Tibial nerve (tissue), 4 donors: ENCODE results near the gene COX6B1. TPM values are rescaled to one million over a fixed set of nuclear protein-coding genes. Genes with fewer than 3 reads are reported as not detected.

ENCODE experiments used
- DNase-seq, 2 donors: peaks; one replicate each; pipeline ENCODE4 v3.0.0-alpha.2; 2019; ENCODE audit warnings: low spot score in 2 of 2
- H3K27ac ChIP-seq, 4 donors: fragments of 200-600 bp; sonication (generic) in 3 of 4; one replicate each; pipeline ENCODE4 v1.5.1; 2017 to 2019; ENCODE audit warnings: mild to moderate bottlenecking in 1 of 4
- H3K27me3 ChIP-seq, 2 donors: fragments of 200-600 bp; sonication (generic) in 1 of 2; one replicate each; pipeline versions ENCODE4 v1.5.1 to v1.6.0; 2017 to 2019
- H3K36me3 ChIP-seq, 3 donors: fragments of 200-600 bp; sonication (generic); one replicate each; pipeline ENCODE4 v1.5.1; 2018 to 2019
- H3K4me1 ChIP-seq, 4 donors: fragments of 200-600 bp; sonication (generic) in 3 of 4; one replicate each; pipeline ENCODE4 v1.5.1; 2017 to 2019
- H3K4me3 ChIP-seq, 4 donors: fragments of 200-600 bp; sonication (generic) in 3 of 4; one replicate each; pipeline ENCODE4 v1.5.1; 2017 to 2019; ENCODE audit warnings: mild to moderate bottlenecking in 1 of 4, moderate library complexity in 1 of 4
- H3K9me3 ChIP-seq, 4 donors: fragments of 200-600 bp; sonication (generic) in 3 of 4; one replicate each; pipeline ENCODE4 v1.5.1; 2017 to 2019
- CTCF ChIP-seq, 5 experiments: fragments of 200-600 bp in 3 of 5; fragments of 450-650 bp in 2 of 5; sonication (generic) in 3 of 5; IDR thresholded peaks; one replicate each; pipeline ENCODE4 v1.5.1; 2016 to 2019; ENCODE audit warnings: antibody characterized with exemption in 5 of 5, mild to moderate bottlenecking in 3 of 5, moderate library complexity in 2 of 5
- EP300 ChIP-seq, 2 donors: sonication (generic); formaldehyde crosslinking; IDR thresholded peaks; one replicate each; pipeline ENCODE4 v1.6.1; 2017; ENCODE audit warnings: antibody characterized with exemption in 2 of 2, mild to moderate bottlenecking in 1 of 2
- POLR2A ChIP-seq, 2 donors: fragments of 450-650 bp; IDR thresholded peaks; one replicate each; pipeline ENCODE4 v1.6.1; 2017; ENCODE audit warnings: antibody characterized with exemption in 2 of 2, mild to moderate bottlenecking in 2 of 2, moderate library complexity in 2 of 2
- WGBS, 2 donors: methylation state at CpG; one replicate each; pipeline ENCODE4 v1.1.5; 2018; 5-methylcytosine and 5-hydroxymethylcytosine counted together
- total RNA-seq, 4 donors: library from RNA; depleted of rRNA; stranded (reverse); fragments of >200 nt; gene quantifications; one replicate each; pipeline ENCODE4 v1.1.0, GENCODE V29; 2016

COX6B1 gene
- total RNA-seq, 4 donors from 2014 or later, result 293 to 338 (median 316) TPM

DNA sequence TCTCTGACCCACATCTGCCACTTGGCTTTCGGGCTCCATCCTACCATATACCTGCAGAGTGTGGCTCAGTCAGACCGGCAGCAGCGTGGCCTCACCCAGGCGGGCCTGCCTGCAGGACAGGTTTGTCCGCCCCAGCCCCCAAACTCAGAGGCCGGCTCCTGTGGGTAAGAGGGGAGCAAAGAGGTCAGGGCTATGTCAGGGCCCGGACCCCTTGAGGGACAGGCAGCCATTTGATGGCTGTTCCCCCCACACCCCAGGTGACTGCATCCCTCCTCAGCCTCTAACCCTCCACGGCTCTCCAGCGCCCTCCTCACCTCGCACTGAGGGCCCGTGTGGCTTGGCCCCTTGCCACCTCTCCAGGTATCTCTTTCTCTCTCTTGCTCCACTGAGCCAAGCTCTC lies 43.9 kb downstream of the COX6B1 start:
- TF ChIP-seq POLR2A (IDR thresholded peaks at IDR 0.05), result no peak

DNA sequence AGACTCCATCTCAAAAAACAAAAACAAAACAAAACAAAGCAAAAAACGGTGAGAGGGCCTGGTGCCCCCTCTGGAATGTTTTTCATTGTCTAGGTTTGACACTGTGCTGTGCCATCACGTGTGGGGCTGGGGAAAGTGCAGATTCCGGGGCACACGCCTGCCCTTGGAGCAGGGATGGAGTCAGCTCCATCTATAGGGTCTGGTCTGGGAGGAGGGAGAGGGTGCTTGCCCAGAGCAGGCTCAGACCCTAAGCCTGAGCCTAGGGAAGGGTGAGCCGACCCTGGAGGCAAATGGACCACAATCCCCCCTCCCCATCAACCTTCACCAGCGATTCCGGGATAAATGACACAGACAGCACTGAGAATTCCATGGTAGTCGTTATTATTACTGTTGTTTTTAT lies 45.3 kb downstream of the COX6B1 start:
- Histone ChIP-seq H3K27me3 (no peaks in the 10 kb centered on the region), H3K4me3 (no peak overlapping the region), H3K4me1 (no peaks in the 10 kb centered on the region), H3K36me3 (no peaks in the 10 kb centered on the region), H3K9me3 (no peaks in the 10 kb centered on the region), H3K27ac (no peak overlapping the region)
- no peak for DNase-seq
- WGBS, 2 donors, result 7 to 21% methylated on average over 7 to 8 of the region's 8 CpGs
- no peak for TF ChIP-seq CTCF (IDR thresholded peaks at IDR 0.05)
- TF ChIP-seq EP300 (IDR thresholded peaks at IDR 0.05), result no peak

More for the DNA sequence above, 43.9 kb downstream of the COX6B1 start:
- Histone ChIP-seq H3K4me1 (no peaks in the 10 kb centered on the region), H3K9me3 (no peaks in the 10 kb centered on the region), H3K27ac (no peak overlapping the region), H3K27me3 (peaks cover 0 to 3% of the 10 kb centered on the region in 2 donors), H3K4me3 (no peak overlapping the region), H3K36me3 (no peaks in the 10 kb centered on the region)
- 83 to 84% methylated on average over 11 of the region's 11 CpGs for WGBS, 2 donors
- DNase-seq, result no peak

DNA sequence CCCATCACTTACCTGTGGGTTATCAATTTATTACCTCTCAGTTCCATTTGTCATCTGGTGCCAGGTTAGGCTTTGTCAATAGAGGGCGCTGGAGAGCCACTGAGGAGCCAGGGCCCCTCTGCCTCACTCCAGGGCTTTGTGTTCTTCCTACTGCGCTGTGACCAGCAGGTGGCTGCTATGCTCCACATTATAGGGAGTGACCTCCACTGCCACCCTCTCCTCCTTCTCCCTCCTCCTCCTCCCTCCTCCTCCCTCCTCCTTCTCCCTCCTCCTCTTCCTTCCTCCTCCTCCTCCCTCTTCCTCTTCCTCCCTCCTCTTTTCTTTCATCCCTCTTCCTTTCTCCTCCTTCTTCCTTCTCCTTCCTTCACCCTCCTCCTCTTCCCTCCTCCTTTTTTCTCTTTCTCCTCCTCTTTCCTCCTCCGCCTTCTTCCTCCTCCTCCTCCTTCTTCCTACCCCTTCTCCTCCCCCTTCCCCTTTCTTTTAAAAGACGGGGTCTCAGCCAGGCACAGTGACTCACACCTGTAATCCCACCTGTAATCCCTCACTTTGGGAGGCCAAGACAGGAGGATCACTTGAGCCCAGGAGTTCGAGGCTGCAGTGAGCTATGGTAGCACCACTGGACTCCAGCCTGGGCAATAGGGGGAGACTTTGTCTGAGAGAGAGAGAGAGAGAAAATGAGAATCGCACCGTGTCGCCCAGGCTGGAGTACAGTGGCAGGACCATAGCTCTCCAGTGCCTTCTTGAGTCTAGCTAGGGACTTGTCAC lies 45.9 kb downstream of the COX6B1 start:
- Histone ChIP-seq H3K9me3 (no peaks in the 10 kb centered on the region), H3K27me3 (no peaks in the 10 kb centered on the region), H3K27ac (no peak overlapping the region), H3K4me1 (no peaks in the 10 kb centered on the region), H3K4me3 (no peak overlapping the region), H3K36me3 (no peaks in the 10 kb centered on the region)
- 25 to 30% methylated on average over 8 of the region's 8 CpGs for WGBS, 2 donors
- DNase-seq, result peak; percentile 71 to 91
- TF ChIP-seq CTCF (IDR thresholded peaks at IDR 0.05) (peak; percentile 92 to 96 (median 94)), POLR2A (IDR thresholded peaks at IDR 0.05) (no peak), EP300 (IDR thresholded peaks at IDR 0.05) (peak in 1 of 2 donors; percentile 50)

GRCh38 chr19:35695895-35696422 lies 47.8 kb downstream of the COX6B1 start:
- 85 to 87% methylated on average over 2 of the region's 2 CpGs for WGBS, 2 donors
- H3K9me3 ChIP-seq, result no peaks in the 10 kb centered on the region
- no peak overlapping the region for H3K27ac ChIP-seq
- H3K36me3 ChIP-seq, result no peaks in the 10 kb centered on the region
- no peak for DNase-seq
- no peak overlapping the region for H3K4me3 ChIP-seq
- H3K27me3 ChIP-seq, result no peaks in the 10 kb centered on the region
- H3K4me1 ChIP-seq, result no peaks in the 10 kb centered on the region
- no peak for TF ChIP-seq EP300 (IDR thresholded peaks at IDR 0.05)
- TF ChIP-seq POLR2A (IDR thresholded peaks at IDR 0.05), result no peak
- no peak for TF ChIP-seq CTCF (IDR thresholded peaks at IDR 0.05)

DNA sequence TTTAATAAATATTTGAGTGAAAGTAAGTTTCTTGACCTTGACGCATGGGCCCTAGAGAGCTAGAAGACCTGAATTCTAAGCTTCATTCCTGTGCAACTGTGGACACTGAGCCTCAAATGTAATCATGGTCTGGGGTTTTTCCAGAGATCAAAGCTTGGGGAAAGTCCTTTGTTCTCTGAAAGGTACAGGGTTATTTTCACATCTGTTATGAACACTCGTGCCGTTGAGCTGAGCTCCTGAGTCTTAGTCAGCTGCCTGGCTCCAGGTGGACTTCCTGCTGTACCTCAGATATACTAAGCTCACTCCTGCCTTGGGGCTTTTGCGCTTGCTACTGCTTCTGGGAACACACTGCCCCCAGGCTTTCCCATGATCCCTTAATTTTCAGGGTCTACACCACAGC lies 48.7 kb downstream of the COX6B1 start:
- no peaks in the 10 kb centered on the region for H3K9me3 ChIP-seq
- WGBS, 2 donors, result 73 to 87% methylated on average over 4 of the region's 4 CpGs

More for the DNA sequence above, 48.7 kb downstream of the COX6B1 start:
- Histone ChIP-seq H3K4me3 (no peak overlapping the region), H3K4me1 (peaks cover 0 to 3% (median 0%) of the 10 kb centered on the region in 4 donors), H3K36me3 (no peaks in the 10 kb centered on the region), H3K27me3 (no peaks in the 10 kb centered on the region), H3K27ac (no peak overlapping the region)
- no peak for DNase-seq
- TF ChIP-seq EP300 (IDR thresholded peaks at IDR 0.05) (no peak), CTCF (IDR thresholded peaks at IDR 0.05) (no peak), POLR2A (IDR thresholded peaks at IDR 0.05) (no peak)
